Pancreas (tissue), 10 donors: Measurements from ENCODE around the gene NUDT3. TPM values are rescaled to one million over a fixed set of nuclear protein-coding genes. Genes with fewer than 3 reads are reported as not detected.

Experiments
- ATAC-seq, 4 donors: fragments of 200-7000 bp; cut with Tn5 transposase; one replicate each; pipeline versions ENCODE4 v1.8.0 to v1.9.1; 2020; ENCODE audit warnings: mild to moderate bottlenecking in 4 of 4, moderate library complexity in 4 of 4
- DNase-seq, 6 donors: peaks; one replicate each; pipeline ENCODE4 v3.0.0-alpha.2; 2020
- FAIRE-seq: peaks from 2 replicates; lab custom pipeline; 2012; peaks lifted over from hg19 to GRCh38; lab: Jason Lieb, UNC
- H3K27ac ChIP-seq, 4 donors: fragments of 200-600 bp; sonication (generic); 1 replicate in 3 of 4; 2 replicates in 1 of 4; pipeline versions ENCODE4 v1.5.0 to v1.8.0; 2020
- H3K27me3 ChIP-seq, 4 donors: fragments of 200-600 bp; one replicate each; pipeline ENCODE4 v1.8.0; 2021
- H3K36me3 ChIP-seq, 3 donors: fragments of 200-600 bp; sonication (generic) in 1 of 3; one replicate each; pipeline versions ENCODE4 v1.5.0 to v1.8.0; 2020 to 2021
- H3K4me1 ChIP-seq, 3 donors: fragments of 200-600 bp; one replicate each; pipeline ENCODE4 v1.8.0; 2021
- H3K4me3 ChIP-seq, 4 donors: fragments of 200-600 bp; sonication (generic) in 2 of 4; one replicate each; pipeline versions ENCODE4 v1.5.0 to v1.8.0; 2020 to 2021
- H3K9me3 ChIP-seq, 4 donors: fragments of 200-600 bp; one replicate each; pipeline ENCODE4 v1.8.0; 2021
- WGBS, 2 donors: extraction: QIAGEN DNeasy Blood & Tissue Kit; methylation state at CpG; one replicate each; pipeline ENCODE4 v1.1.7; 2013; 5-methylcytosine and 5-hydroxymethylcytosine counted together
- intact Hi-C, 3 donors: fragments of 100-400 bp; cut with DNase I; formaldehyde crosslinking; loops; one replicate each; pipeline versions ENCODE4 v1.11.1 to v1.14.2; 2022
- polyA plus RNA-seq, 2 donors: library from polyadenylated mRNA; stranded (reverse); fragments of 200-250 nt; gene quantifications; one replicate each; pipeline ENCODE4 v1.2.3, GENCODE V29; 2013
- total RNA-seq, 6 donors: library from RNA; stranded (reverse); fragmentation: NEBNext Ultra II Directional in 4 of 6; extraction: Animal tissue kit (Norgen Biotek cat#: 25700) in 4 of 6; gene quantifications; one replicate each; pipeline versions ENCODE4 v1.2.1 to v1.2.4, GENCODE V29; 2021 to 2023
- TF ChIP-seq, protein P1 (sequence below), 4 donors: fragments of 200-600 bp; sonication (generic) in 3 of 4; IDR thresholded peaks; one replicate each; pipeline versions ENCODE4 v1.5.0 to v1.8.0; 2021; ENCODE audit warnings: antibody characterized with exemption in 4 of 4
- donor health status: healthy with polysubstance abuse.
- donor health status: DM: no; HTN: no; CAD: no; lungs with moderate emphysema.
- donor health status: DM: no; HTN: no; CAD: no.
- donor health status: control.
- donor health status: control.
- donor health status: Bipolar disorder and iron deficiency.
- donor health status: DM: yes; HTN: yes; CAD: no.
- donor health status: DM: no; HTN: no; CAD: no.
- donor health status: DM: no; HTN: no; CAD: no.
- donor health status: DM: yes; HTN: yes; CAD: no.

NUDT3 gene
- total and polyA plus RNA-seq, 8 donors: 7.1 to 20.7 (median 14.0) TPM

- 90 to 92% methylated on average over 30 to 38 of the region's 38 CpGs for WGBS, 2 donors
- Histone ChIP-seq H3K4me3 (no peak overlapping the region), H3K36me3 (no peaks in the 10 kb centered on the region), H3K9me3 (no peaks in the 10 kb centered on the region), H3K4me1 (no peaks in the 10 kb centered on the region), H3K27me3 (no peaks in the 10 kb centered on the region), H3K27ac (no peak overlapping the region)
- TF ChIP-seq, protein P1, sequence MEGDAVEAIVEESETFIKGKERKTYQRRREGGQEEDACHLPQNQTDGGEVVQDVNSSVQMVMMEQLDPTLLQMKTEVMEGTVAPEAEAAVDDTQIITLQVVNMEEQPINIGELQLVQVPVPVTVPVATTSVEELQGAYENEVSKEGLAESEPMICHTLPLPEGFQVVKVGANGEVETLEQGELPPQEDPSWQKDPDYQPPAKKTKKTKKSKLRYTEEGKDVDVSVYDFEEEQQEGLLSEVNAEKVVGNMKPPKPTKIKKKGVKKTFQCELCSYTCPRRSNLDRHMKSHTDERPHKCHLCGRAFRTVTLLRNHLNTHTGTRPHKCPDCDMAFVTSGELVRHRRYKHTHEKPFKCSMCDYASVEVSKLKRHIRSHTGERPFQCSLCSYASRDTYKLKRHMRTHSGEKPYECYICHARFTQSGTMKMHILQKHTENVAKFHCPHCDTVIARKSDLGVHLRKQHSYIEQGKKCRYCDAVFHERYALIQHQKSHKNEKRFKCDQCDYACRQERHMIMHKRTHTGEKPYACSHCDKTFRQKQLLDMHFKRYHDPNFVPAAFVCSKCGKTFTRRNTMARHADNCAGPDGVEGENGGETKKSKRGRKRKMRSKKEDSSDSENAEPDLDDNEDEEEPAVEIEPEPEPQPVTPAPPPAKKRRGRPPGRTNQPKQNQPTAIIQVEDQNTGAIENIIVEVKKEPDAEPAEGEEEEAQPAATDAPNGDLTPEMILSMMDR (IDR thresholded peaks at IDR 0.05): no peak
- DNase-seq (no peak), ATAC-seq (no peak), FAIRE-seq (no peak)
- intact Hi-C loops: no loop called here
These were observed 44.6 kb upstream of the NUDT3 start for GRCh38 chr6:34436803-34437643.

- ATAC-seq: no peak
- Histone ChIP-seq H3K4me1 (no peaks in the 10 kb centered on the region), H3K27me3 (no peaks in the 10 kb centered on the region), H3K27ac (no peak overlapping the region), H3K36me3 (no peaks in the 10 kb centered on the region), H3K9me3 (no peaks in the 10 kb centered on the region), H3K4me3 (no peak overlapping the region)
- WGBS, 2 donors: 60 to 62% methylated on average over 5 of the region's 5 CpGs
- intact Hi-C loops: no loop called here
- no peak for FAIRE-seq
- TF ChIP-seq, protein P1 (IDR thresholded peaks at IDR 0.05): no peak
- DNase-seq: no peak
These were observed 43.4 kb upstream of the NUDT3 start for GRCh38 chr6:34435916-34436315.

DNA sequence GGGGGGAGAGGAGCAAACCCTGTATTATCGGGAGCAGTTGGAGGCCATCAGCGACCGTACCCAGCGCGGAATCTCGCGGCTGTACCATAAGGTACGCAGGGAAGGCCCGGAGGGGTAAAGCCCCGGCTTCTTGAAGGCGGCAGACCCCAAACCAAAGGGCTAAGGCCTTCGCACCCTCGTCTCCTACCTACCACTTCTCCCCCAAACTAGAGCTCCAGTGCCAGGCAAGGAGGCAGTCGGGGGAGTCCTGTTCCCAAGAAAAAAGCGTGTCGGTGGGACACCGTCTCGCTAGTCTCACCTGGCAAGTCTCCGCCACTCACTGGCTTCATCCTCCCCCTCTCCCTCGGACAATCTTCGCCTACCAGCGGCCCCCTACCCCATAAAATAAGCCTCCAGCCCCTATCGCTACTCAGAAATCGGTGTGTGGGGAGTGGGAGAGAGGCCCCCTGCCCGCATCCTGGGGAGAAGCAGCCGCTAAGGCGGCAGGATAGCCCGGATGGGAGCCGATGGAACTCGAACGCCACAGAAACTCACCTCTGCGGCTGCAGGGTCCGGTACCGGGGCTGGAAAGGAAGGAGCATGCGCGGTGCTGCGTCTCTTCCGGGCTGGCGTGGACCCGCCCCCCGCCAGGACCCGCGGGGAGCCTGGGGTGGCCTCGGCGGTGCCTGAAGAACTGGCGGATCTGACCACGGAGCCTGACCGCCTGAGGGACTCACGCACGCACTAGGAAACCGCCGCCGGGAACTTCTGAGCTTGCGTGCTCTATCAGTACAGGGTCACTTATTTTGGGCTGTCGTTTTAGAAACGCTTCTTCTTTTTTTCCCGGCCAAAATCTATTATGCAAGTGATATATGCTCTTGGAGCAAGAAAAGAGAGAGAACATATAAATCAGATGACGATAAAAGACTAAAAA is 33.3 kb upstream of the NUDT3 start, which contains the start of gene RPS10:
Gene RPS10 (minus strand): TSS at position 572 of the 913 bp plus-strand sequence. CDS start 848 bp downstream, outside the sequence.
- H3K9me3 ChIP-seq: no peaks in the 10 kb centered on the region
- peak; percentile 90 to 97 (median 92) for DNase-seq
- intact Hi-C loops: no loop called here
- WGBS, 2 donors: 1% methylated on average over 52 to 58 of the region's 58 CpGs
- peaks cover 0 to 35% (median 28%) of the 10 kb centered on the region in 3 donors for H3K36me3 ChIP-seq
- ATAC-seq: peak; percentile 99 to 100 (median 99)
- H3K4me1 ChIP-seq: peaks cover 5 to 8% (median 6%) of the 10 kb centered on the region in 3 donors
- H3K4me3 ChIP-seq: peak within 1 kb of the TSS; percentile 57 to 79 (median 70)
- peak within 1 kb of the TSS; percentile 58 to 82 (median 70) for H3K27ac ChIP-seq
- TF ChIP-seq, protein P1 (IDR thresholded peaks at IDR 0.05): no peak
- no peak for FAIRE-seq
- H3K27me3 ChIP-seq: no peaks in the 10 kb centered on the region

DNA sequence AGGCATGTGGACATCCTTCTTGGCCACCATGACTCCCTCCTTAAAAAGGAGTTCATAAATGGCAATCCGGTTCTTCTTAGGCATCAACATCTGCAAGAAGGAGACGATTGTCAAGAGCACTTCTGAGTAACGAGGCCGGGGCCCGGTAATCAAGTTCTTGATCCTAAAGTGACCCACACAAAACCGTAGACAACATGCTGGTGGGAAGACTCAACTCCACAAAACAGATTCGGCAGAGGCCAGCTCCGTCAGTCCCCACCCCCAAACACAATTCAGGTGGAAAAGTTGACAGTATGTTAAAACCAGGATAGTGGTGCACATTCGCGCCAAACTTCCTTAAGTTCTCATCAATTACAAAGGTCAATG is 32.6 kb upstream of the NUDT3 start:
- H3K36me3 ChIP-seq: peaks cover 0 to 41% (median 34%) of the 10 kb centered on the region in 3 donors
- TF ChIP-seq, protein P1 (IDR thresholded peaks at IDR 0.05): no peak
- peak overlapping the region; percentile 58 to 82 (median 70) for H3K27ac ChIP-seq
- peak overlapping the region; percentile 57 to 79 (median 70) for H3K4me3 ChIP-seq
- 1% methylated on average over 10 of the region's 10 CpGs for WGBS, 2 donors
- intact Hi-C loops: no loop called here
- peaks cover 5 to 8% (median 6%) of the 10 kb centered on the region in 3 donors for H3K4me1 ChIP-seq
- no peak for FAIRE-seq
- no peak for DNase-seq
- H3K27me3 ChIP-seq: no peaks in the 10 kb centered on the region
- H3K9me3 ChIP-seq: no peaks in the 10 kb centered on the region
- peak in 2 of 4 donors; percentile 6 to 7 for ATAC-seq
